ENCODE results near the gene NUF2.
"Not testable (repeated sequence)": the region's sequence is repeated elsewhere in the genome, so short reads cannot be mapped to it uniquely, and the experiment has no call there.

NUF2 gene

DNA sequence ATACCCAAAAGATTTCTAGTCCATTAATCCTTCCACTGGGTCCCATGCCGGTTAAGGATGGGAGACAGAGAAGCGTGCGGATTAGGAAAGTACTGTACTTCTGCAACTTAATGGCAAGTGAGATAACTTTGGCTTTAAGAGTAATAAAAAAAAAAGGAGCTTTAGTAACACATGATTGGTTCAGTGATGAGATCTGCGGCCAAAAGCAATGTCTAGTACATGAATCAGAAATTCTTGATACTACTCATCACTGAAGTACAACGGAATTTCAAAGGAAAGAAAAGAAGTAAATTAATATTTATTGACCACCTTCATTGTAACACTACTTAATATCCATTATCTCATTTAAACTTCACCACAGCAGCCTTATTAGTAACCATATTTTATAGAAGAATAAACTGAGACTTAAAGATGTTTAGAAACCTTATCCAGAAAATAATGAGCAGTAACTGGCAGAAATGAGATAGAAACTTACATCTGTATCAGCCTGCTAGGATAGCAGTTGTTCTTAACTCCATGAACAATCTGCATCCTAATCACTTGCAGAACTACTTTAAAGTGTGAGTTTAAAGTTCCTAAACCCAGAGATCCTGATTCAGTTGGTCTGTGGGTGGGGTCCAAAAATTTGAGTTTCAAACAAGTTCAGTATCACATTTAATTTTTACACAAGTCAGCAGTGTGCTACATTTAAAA, 14.1 kb upstream of the NUF2 start:
- no peaks in the 10 kb centered on the region for H3K27me3 Mint-ChIP-seq
- no peak overlapping the region for H3K4me3 Mint-ChIP-seq
- H3K36me3 Mint-ChIP-seq, result peaks cover 18% of the 10 kb centered on the region
- no peaks in the 10 kb centered on the region for H3K4me1 Mint-ChIP-seq
- H3K27ac Mint-ChIP-seq, result no peak overlapping the region
- no peaks in the 10 kb centered on the region for H3K9me3 Mint-ChIP-seq

DNA sequence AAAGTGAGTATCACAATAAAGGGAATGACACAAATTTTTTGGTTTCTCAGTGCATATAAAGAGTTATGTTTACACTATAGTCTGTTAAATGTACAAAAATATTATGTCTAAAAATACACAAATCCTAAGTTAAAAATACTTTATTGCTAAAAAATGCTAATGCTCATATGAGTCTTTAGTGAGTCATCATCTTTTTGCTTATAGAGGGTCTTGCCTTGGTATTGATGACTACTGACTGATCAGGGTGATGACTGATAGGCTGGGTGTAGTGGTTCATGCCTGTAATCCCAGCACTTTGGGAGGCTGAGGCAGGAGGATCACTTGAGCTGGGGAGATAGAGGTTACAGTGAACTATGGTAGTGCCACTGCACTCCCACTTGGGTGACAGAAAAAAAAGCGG, 12.9 kb upstream of the NUF2 start:
- Mint-ChIP-seq H3K4me3 (no peak overlapping the region), H3K27ac (no peak overlapping the region), H3K9me3 (no peaks in the 10 kb centered on the region), H3K4me1 (no peaks in the 10 kb centered on the region), H3K36me3 (peaks cover 15% of the 10 kb centered on the region), H3K27me3 (no peaks in the 10 kb centered on the region)

DNA sequence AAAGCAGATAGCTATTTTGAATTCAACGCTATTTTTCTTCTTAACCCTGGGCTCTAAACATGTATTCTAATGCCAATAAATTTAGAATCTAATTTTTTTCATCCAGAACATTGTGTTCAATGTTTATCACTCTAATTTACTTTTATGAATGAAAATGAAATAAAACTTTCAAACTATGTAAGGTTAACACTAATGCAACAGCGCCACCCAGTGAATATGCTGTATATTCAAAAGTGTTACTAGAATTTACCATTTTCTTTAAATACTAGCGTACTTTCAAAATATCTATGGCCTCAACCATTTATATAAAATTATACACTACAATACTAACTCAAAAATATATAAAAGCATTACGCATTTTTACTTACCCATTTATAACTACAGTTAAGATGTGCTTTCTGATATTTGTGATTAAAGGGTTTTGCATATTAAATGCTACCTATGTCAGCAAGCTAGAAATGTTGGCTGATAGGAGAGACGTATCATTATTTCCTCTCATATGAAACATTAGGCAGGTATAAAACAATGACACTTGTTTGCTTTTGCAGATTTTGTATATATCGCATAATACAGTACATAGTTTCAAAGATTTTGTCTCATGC, 5.9 kb upstream of the NUF2 start:
- no peaks in the 10 kb centered on the region for H3K27me3 Mint-ChIP-seq
- H3K4me3 Mint-ChIP-seq, result no peak overlapping the region
- H3K36me3 Mint-ChIP-seq, result peaks cover 3% of the 10 kb centered on the region
- no peaks in the 10 kb centered on the region for H3K9me3 Mint-ChIP-seq
- H3K27ac Mint-ChIP-seq, result no peak overlapping the region
- peaks cover 3% of the 10 kb centered on the region for H3K4me1 Mint-ChIP-seq

DNA sequence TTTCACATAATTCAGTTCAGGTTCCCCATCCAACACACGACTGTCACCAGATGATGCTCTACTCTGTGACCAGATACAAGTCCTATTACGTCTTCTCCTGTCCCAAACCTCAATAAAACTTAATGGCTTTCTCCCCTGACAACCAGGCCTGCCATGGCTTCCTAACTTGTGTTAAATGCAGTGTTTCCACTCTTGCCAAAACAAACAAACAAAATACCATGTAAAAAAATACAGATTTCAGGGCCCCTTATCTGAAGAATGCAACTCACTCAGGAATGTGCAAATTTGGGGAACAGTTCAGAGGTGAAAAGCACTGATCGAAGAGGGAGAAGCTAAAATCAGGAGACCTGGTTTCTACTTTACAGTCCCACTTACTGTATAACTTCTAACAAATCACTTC, 863 bp upstream of the NUF2 start:
- Mint-ChIP-seq H3K36me3 (no peaks in the 10 kb centered on the region), H3K27me3 (no peaks in the 10 kb centered on the region)

DNA sequence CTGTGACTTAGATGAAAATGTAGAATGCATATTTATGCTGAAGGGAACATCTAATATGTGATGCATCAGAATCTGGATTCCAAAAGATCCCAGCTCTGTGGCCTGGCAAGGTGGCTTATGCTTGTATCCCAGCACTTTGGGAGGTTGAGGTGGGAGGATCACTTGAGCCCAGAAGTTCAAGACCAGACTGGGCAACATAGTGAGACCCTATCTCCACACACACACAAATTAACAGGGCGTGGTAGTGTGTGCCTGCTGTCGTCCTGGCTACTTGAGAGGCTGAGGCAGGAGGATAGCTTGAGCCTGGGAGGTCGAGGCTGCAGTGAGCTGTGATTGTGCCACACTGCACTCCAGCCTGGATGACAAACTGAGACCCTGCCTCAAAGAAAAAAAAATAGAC, 1.6 kb downstream of the NUF2 start:
- H3K27me3 Mint-ChIP-seq, H3K36me3 Mint-ChIP-seq, H3K27ac Mint-ChIP-seq, H3K9me3 Mint-ChIP-seq, H3K4me3 Mint-ChIP-seq: not testable (repeated sequence)
- peaks cover 24% of the 10 kb centered on the region for H3K4me1 Mint-ChIP-seq

More for the DNA sequence above, 863 bp upstream of the NUF2 start:
- Mint-ChIP-seq H3K27ac (peak overlapping the region; percentile 99), H3K9me3 (no peaks in the 10 kb centered on the region), H3K4me1 (peaks cover 24% of the 10 kb centered on the region), H3K4me3 (peak overlapping the region; percentile 99)

DNA sequence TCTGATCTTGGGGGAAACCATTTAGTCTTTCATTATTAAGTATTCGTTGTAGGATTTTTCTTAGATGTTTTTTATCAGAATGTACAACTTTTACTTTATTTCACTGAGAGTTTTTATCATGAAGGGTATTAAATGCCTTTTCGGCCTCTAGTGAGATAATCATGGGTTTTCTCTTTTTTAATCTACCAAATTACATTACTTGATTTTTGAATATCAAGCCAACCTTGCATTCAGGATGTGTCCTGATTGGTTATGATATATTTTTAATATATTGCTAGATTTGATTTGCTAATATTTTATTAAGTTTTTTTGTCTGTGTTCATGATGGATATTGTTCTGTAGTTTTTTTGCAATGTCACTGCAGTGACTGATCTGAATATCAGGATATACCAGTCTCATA, 9.4 kb downstream of the NUF2 start:
- Mint-ChIP-seq H3K4me1 (no peaks in the 10 kb centered on the region), H3K27ac (no peak overlapping the region), H3K36me3 (peaks cover 13% of the 10 kb centered on the region), H3K4me3 (no peak overlapping the region), H3K27me3 (no peaks in the 10 kb centered on the region), H3K9me3 (peaks cover 5% of the 10 kb centered on the region)

DNA sequence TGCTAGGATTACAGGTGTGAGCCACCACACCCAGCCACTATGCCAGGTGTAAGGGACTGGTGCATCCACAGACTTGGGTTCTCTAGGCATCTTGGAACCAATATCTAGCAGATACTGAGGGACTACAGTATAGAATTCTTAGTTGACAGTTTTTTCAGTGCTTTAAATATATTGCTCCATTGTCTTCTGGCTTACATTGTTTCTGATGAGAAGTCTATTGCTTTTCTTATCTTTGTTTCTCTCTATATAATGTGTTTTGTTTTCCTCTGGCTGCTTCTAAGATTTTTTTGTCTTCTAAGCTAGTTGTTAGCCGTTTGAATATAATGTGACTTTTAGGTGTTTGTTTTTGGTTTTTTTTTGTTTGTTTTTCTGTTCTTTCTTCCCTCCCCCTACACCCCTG, 13.5 kb downstream of the NUF2 start:
- no peaks in the 10 kb centered on the region for H3K27me3 Mint-ChIP-seq
- no peaks in the 10 kb centered on the region for H3K4me1 Mint-ChIP-seq
- peaks cover 5% of the 10 kb centered on the region for H3K9me3 Mint-ChIP-seq
- H3K27ac Mint-ChIP-seq, result no peak overlapping the region
- peaks cover 15% of the 10 kb centered on the region for H3K36me3 Mint-ChIP-seq
- no peak overlapping the region for H3K4me3 Mint-ChIP-seq

DNA sequence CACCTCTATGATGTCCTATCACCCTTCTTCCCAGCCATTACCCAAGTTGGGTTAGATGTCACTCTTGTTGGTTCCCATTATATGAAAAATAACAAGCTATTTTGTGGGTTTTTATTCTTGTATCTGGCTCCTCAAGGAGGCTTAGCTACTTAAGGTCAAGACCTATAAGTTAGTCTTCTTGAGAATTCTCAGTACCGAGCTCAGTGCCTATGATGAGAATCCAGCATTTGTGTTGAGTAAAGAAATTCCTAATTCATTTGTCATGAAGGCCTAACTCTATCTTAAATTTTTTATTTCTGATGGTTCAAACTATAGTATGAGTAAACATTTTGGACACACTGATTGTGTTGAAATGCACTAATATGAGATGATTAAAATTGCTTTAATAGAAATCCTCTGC, 15.9 kb downstream of the NUF2 start:
- Mint-ChIP-seq H3K4me1 (no peaks in the 10 kb centered on the region), H3K27me3 (no peaks in the 10 kb centered on the region), H3K4me3 (no peak overlapping the region), H3K27ac (no peak overlapping the region), H3K36me3 (peaks cover 9% of the 10 kb centered on the region), H3K9me3 (peaks cover 5% of the 10 kb centered on the region)

DNA sequence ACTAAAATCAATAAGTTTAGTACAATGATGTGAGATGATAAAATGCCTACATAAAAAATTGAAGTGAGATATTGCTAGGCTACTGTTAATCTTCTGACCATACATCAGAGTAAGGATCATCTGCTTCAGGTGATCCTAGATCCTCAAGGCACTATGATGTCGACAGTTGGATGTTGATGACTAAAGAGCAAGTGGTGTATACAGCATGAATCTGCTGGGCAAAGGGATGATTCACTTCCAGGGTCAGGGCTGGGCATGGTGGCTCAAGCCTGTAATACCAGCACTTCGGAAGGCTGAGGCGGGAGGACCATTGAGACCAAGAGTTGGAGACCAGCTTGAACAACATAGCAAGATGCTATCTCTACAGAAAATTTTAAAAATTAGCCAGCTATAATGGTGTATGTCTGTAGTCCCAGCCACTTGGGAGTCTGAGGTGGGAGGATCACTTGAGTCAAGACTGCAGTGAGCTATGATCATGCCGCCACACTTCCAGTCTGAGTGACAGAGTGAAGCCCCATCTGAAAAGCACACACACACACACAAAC, 24.6 kb downstream of the NUF2 start:
- H3K27ac Mint-ChIP-seq, result no peak overlapping the region
- no peaks in the 10 kb centered on the region for H3K9me3 Mint-ChIP-seq
- H3K4me3 Mint-ChIP-seq, result no peak overlapping the region
- H3K4me1 Mint-ChIP-seq, result no peaks in the 10 kb centered on the region
- H3K27me3 Mint-ChIP-seq, result no peaks in the 10 kb centered on the region
- H3K36me3 Mint-ChIP-seq, result peaks cover 7% of the 10 kb centered on the region

DNA sequence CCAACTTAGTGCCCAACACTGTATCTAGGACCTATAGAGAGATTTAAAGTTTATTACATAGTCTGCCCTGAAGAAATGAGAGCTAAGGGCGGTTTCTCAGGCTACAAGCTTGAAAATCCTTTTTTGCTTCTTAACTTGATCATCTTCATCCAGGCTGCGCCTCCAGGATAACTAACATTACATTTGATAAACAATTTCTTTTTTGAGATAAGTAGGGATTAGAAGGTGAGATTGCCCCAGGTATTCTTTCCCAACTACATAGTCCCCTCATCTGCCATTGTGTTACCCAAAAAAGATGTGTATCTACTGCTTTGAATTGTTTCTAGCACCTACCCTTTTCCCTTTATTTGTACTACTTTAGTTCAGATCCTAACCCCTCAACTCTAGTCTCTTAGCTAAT, 25.4 kb downstream of the NUF2 start:
- H3K4me1 Mint-ChIP-seq, result no peaks in the 10 kb centered on the region
- H3K36me3 Mint-ChIP-seq, result peaks cover 11% of the 10 kb centered on the region
- no peak overlapping the region for H3K27ac Mint-ChIP-seq
- no peaks in the 10 kb centered on the region for H3K9me3 Mint-ChIP-seq
- no peaks in the 10 kb centered on the region for H3K27me3 Mint-ChIP-seq
- H3K4me3 Mint-ChIP-seq, result no peak overlapping the region

DNA sequence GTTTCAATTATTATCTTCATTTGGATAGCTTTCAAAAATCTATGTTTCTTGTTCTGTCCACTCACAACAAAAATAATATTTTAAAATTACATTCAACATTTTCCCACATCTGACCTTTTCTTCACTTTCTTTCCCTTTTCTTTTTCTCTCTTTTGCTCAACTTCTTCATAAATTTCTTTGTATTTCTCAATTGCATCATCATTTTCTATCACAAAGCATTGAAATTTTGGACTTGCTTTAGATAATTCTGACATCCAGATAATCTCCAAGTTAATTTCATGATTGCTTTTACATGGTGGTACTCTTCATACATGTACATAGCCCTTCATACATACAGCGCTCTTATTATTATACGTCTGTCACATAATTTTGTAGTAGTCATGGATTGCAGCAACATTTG, 30.2 kb downstream of the NUF2 start:
- H3K4me3 Mint-ChIP-seq, result no peak overlapping the region
- H3K36me3 Mint-ChIP-seq, result peaks cover 9% of the 10 kb centered on the region
- no peaks in the 10 kb centered on the region for H3K4me1 Mint-ChIP-seq
- no peak overlapping the region for H3K27ac Mint-ChIP-seq
- H3K9me3 Mint-ChIP-seq, result no peaks in the 10 kb centered on the region
- no peaks in the 10 kb centered on the region for H3K27me3 Mint-ChIP-seq

DNA sequence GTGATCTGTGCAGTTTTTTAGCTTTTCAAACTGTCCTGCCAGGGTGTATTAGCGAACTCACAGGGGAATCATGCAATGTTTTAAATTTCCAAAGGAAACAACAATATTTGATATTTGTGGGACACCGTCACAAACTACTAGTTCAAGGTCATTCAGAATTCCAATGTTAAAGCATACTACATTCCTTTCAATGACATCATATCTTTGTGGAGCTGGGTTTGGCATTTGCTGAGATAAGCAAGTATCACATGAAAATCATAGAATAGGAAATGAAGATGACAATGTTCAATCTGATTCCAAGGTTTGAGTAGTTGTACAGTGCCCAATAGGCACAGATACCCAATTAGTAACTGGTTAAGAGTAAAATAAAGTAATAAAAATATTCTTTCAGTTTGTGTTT, 35.6 kb downstream of the NUF2 start:
- Mint-ChIP-seq H3K4me1 (peaks cover 3% of the 10 kb centered on the region), H3K4me3 (no peak overlapping the region), H3K36me3 (peaks cover 2% of the 10 kb centered on the region), H3K27me3 (peaks cover 7% of the 10 kb centered on the region), H3K27ac (no peak overlapping the region), H3K9me3 (no peaks in the 10 kb centered on the region)

DNA sequence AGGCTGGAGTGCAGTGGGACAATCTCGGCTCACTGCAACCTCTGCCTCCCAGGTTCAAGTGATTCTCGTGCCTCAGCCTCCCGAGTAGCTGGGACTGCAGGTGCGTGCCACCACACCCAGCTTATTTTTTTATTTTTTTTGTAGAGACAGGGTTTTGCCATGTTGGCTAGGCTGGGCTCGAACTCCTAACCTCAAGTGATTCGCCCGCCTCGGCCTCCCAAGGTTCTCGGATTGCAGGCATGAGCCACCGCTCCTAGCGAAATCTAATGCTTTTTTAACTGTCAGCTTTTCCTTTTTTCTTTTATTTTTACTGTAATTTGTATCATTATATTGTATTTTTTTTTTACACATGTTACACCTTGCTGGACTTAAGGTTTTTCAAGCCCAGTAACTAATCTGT, 36.4 kb downstream of the NUF2 start:
- H3K9me3 Mint-ChIP-seq, H3K27ac Mint-ChIP-seq, H3K4me3 Mint-ChIP-seq, H3K27me3 Mint-ChIP-seq, H3K36me3 Mint-ChIP-seq, H3K4me1 Mint-ChIP-seq: not testable (repeated sequence)

DNA sequence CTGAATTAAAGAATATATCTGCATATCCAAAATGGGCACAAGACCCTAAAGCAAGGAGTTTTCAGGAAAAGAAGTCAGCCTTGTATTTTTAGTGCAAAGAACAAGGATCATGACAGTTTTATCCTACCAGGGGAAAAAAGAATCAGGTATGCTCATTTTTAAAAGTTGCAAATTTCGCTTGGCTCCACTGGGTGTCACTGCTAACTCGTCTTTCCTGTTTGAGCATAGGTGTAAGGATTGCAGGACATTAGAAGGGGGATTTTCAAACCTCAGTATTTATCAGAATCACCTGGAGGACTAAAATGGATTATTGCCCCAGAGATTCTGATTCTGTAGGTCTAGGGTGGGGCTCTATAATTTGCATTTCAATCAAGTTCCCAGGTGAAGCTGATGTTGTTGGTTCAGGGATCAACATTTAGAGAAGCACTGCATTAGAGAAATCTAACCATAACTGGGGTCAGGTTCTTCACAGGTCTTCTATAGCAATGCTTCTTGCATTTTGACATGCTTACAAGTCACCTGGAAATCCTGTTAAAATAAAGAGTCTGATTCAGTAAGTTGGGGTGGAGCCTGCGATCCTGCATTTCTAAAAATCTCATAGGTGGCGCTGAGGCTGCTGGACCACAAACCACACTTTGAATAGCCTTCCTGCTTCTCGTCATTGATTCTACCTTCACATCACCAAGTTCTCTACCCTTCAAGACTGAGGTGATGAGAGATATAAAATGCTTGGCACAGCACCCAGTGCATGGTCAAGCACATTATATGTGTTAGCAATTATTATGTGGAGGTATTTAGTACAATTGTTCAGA, 39.6 kb downstream of the NUF2 start:
- Mint-ChIP-seq H3K27ac (no peak overlapping the region), H3K9me3 (no peaks in the 10 kb centered on the region), H3K27me3 (peaks cover 8% of the 10 kb centered on the region), H3K4me3 (no peak overlapping the region), H3K36me3 (peaks cover 2% of the 10 kb centered on the region), H3K4me1 (peaks cover 3% of the 10 kb centered on the region)

DNA sequence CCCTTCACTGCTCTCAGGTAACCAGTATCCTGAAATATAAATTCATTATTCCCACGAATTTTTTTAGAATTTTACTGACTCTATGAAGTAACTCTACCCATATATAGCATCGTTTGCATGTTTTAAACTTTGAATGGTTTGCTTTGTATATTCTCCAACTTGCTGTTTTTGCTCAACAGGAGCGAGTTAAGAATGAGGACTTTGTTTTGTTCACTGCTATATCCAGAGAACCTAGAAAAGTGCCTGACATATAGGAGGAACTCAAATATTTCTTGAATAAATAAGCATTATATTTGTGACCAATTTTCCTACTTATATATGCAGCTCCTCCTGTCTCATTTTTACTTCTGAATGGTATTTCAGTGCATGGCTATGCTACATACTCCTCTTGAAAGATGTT, 43.4 kb downstream of the NUF2 start:
- no peak overlapping the region for H3K4me3 Mint-ChIP-seq
- H3K4me1 Mint-ChIP-seq, result peaks cover 3% of the 10 kb centered on the region
- no peaks in the 10 kb centered on the region for H3K9me3 Mint-ChIP-seq
- H3K27ac Mint-ChIP-seq, result no peak overlapping the region
- peaks cover 8% of the 10 kb centered on the region for H3K27me3 Mint-ChIP-seq
- H3K36me3 Mint-ChIP-seq, result no peaks in the 10 kb centered on the region

DNA sequence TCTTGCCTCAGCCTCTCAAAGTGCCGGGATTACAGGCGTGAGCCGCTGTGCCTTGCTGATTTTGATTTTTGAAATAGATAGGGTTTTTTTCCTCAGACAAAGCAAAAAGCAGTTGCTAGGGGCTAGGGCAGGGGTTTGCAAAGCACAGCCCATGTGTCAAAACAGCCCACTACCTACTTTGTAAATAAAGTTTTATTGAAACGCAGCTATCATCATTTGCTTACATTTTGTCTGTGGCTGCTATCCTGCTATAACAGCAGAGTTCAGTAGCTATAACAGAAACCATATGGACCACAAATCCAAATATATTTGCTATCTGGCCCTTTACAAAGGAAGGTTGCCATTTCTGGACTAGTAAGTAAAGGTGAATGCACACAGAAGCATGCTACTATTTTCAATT, 44.8 kb downstream of the NUF2 start:
- no peak overlapping the region for H3K4me3 Mint-ChIP-seq
- no peaks in the 10 kb centered on the region for H3K9me3 Mint-ChIP-seq
- H3K27ac Mint-ChIP-seq, result no peak overlapping the region
- H3K36me3 Mint-ChIP-seq, result no peaks in the 10 kb centered on the region
- peaks cover 3% of the 10 kb centered on the region for H3K4me1 Mint-ChIP-seq
- peaks cover 6% of the 10 kb centered on the region for H3K27me3 Mint-ChIP-seq

Measured in activated naive CD4-positive, alpha-beta T cell treated with anti-CD3 and anti-CD28 coated beads, Interleukin-2, amount 50 U/mL, for 24 hours (primary cell).